OCI-LY7 (cell line): Measurements from ENCODE around the gene NFRKB.

ENCODE experiments used
- CTCF ChIP-seq: fragments of 200-600 bp; sonication (generic); conservative IDR thresholded peaks from 2 replicates; pipeline ENCODE4 v1.5.1; 2014; ENCODE audit warnings: mild to moderate bottlenecking, antibody characterized with exemption, low read length, moderate library complexity, mixed read lengths
- EZH2phosphoT487 ChIP-seq: fragments of 200-600 bp; sonication (generic); IDR thresholded peaks from 2 replicates; pipeline ENCODE4 v1.6.1; 2018; ENCODE audit warnings: low read depth, borderline replicate concordance, mild to moderate bottlenecking, mixed run types, antibody characterized with exemption, low read length, moderate library complexity, mixed read lengths

- no peak for TF ChIP-seq CTCF
- TF ChIP-seq EZH2phosphoT487 = no peak
Measured at GRCh38 chr11:129871914-129872313, 23.5 kb downstream of the NFRKB start.
